Activated B cell treated with CpG ODN at 0.5 μM for 24 hours (primary cell): ENCODE results near the gene GTF2H2. TPM values are rescaled to one million over a fixed set of nuclear protein-coding genes. Genes with fewer than 3 reads are reported as not detected.
"Not testable (repeated sequence)": the region's sequence is repeated elsewhere in the genome, so short reads cannot be mapped to it uniquely, and the experiment has no call there.

Experiments used
- ATAC-seq: fragments of 200-7000 bp; cut with Tn5 transposase; one replicate; pipeline ENCODE4 v1.10.0; 2021; ENCODE audit warnings: low read depth, mild to moderate bottlenecking, moderate library complexity
- CTCF ChIA-PET: fragments of 350-600 bp; sonication (Branson Sonifier 250); formaldehyde crosslinking; loops from one replicate; lab custom pipeline; 2021; ENCODE audit warnings: antibody characterized with exemption; lab: Charles Lee
- POLR2A ChIA-PET: fragments of 350-600 bp; sonication (Branson Sonifier 250); formaldehyde crosslinking; loops from one replicate; lab custom pipeline; 2021; ENCODE audit warnings: antibody characterized with exemption; lab: Charles Lee
- DNase-seq: peaks from one replicate; pipeline ENCODE4 v3.0.0; 2022
- H3K27ac Mint-ChIP-seq: one replicate; pipeline ENCODE4 v1.8.0; 2020; ENCODE audit warnings: mixed read lengths
- H3K27me3 Mint-ChIP-seq: one replicate; pipeline ENCODE4 v1.8.0; 2021; ENCODE audit warnings: mixed read lengths
- H3K36me3 Mint-ChIP-seq: one replicate; pipeline ENCODE4 v1.8.0; 2021; ENCODE audit warnings: low read depth, mixed read lengths
- H3K4me1 Mint-ChIP-seq: one replicate; pipeline ENCODE4 v1.8.0; 2021; ENCODE audit warnings: mixed read lengths
- H3K4me3 Mint-ChIP-seq: one replicate; pipeline ENCODE4 v1.8.0; 2020; ENCODE audit warnings: mild to moderate bottlenecking, mixed read lengths
- H3K9me3 Mint-ChIP-seq: one replicate; pipeline ENCODE4 v1.8.0; 2020; ENCODE audit warnings: mixed read lengths
- intact Hi-C: fragments of 100-400 bp; cut with micrococcal nuclease; formaldehyde crosslinking; loops from one replicate; pipeline ENCODE4 v1.15.1; 2024
- total RNA-seq: library from RNA; stranded (reverse); gene quantifications from 2 replicates; pipeline ENCODE4 v1.2.3, GENCODE V29; 2022
- TF ChIP-seq, protein P1 (sequence below): fragments of 200-600 bp; IDR thresholded peaks from one replicate; pipeline ENCODE4 v1.8.0; 2022; ENCODE audit warnings: antibody characterized with exemption, mild to moderate bottlenecking

GTF2H2 gene
- total RNA-seq, 1 donor from 2014 or later, result 46.6 TPM

DNA sequence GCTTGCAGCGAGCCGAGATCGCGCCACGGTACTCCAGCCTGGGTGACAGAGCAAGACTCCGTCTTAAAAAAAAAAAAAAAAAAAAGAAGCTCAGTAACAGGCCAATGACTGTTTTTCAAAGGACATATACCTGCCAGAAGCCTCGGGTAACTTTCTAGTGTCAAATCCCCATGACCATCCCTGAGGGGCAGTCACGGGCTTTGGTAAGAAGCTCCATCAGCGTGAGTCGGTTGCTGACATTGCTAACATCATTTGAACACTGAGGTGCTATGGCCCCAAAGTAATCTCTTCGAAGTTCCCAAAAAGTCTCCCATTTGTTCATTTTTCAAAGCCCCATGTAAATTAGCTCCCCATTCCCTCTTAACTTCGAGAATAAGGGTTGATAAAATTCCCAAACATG lies 53.9 kb downstream of the GTF2H2 start:
- H3K9me3 Mint-ChIP-seq, result no peaks in the 10 kb centered on the region
- POLR2A ChIA-PET, result no interaction called here
- no peaks in the 10 kb centered on the region for H3K27me3 Mint-ChIP-seq
- intact Hi-C loops, result no loop called here
- CTCF ChIA-PET, result no interaction called here
- no peaks in the 10 kb centered on the region for H3K36me3 Mint-ChIP-seq
- TF ChIP-seq, protein P1, sequence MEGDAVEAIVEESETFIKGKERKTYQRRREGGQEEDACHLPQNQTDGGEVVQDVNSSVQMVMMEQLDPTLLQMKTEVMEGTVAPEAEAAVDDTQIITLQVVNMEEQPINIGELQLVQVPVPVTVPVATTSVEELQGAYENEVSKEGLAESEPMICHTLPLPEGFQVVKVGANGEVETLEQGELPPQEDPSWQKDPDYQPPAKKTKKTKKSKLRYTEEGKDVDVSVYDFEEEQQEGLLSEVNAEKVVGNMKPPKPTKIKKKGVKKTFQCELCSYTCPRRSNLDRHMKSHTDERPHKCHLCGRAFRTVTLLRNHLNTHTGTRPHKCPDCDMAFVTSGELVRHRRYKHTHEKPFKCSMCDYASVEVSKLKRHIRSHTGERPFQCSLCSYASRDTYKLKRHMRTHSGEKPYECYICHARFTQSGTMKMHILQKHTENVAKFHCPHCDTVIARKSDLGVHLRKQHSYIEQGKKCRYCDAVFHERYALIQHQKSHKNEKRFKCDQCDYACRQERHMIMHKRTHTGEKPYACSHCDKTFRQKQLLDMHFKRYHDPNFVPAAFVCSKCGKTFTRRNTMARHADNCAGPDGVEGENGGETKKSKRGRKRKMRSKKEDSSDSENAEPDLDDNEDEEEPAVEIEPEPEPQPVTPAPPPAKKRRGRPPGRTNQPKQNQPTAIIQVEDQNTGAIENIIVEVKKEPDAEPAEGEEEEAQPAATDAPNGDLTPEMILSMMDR, result no peak
- peaks cover 3% of the 10 kb centered on the region for H3K4me1 Mint-ChIP-seq
- ATAC-seq (no peak), DNase-seq (no peak)
- H3K4me3 Mint-ChIP-seq, result no peak overlapping the region
- H3K27ac Mint-ChIP-seq, result no peak overlapping the region

DNA sequence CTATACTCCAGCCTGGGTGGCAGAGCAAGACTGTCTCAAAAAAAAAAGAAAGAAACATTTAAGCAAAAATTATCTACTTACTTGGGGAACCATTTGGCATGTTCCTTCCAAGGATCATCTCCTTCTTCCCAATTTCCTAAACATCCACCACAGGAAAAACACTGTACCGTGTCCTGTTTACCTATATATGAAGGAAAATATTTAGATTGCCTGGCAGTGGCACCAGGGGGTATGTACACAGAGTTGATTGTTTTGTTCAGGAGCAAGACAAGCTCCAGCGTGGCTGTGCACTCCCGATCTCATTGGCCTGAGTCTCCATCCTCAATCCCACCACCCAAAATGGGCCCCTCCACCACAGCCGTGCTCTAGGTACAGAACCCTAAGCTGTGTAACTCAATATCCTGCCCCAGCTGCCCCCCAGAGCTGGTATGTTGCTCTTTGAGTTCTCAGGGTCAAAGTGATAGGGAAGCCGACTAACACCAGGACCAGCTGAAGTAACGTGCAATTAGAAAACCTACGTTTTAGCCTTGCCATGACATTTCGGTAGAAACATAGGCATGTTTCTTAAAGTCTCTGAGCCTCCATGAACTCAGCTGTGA lies 56.2 kb downstream of the GTF2H2 start:
- no peaks in the 10 kb centered on the region for H3K36me3 Mint-ChIP-seq
- no peaks in the 10 kb centered on the region for H3K9me3 Mint-ChIP-seq
- no peak overlapping the region for H3K27ac Mint-ChIP-seq
- H3K4me3 Mint-ChIP-seq, result no peak overlapping the region
- ChIA-PET CTCF (no interaction called here), POLR2A (no interaction called here)
- TF ChIP-seq, protein P1, result no peak
- no peaks in the 10 kb centered on the region for H3K27me3 Mint-ChIP-seq
- DNase-seq (no peak), ATAC-seq (no peak)
- peaks cover 3% of the 10 kb centered on the region for H3K4me1 Mint-ChIP-seq
- intact Hi-C loops, result no loop called here

DNA sequence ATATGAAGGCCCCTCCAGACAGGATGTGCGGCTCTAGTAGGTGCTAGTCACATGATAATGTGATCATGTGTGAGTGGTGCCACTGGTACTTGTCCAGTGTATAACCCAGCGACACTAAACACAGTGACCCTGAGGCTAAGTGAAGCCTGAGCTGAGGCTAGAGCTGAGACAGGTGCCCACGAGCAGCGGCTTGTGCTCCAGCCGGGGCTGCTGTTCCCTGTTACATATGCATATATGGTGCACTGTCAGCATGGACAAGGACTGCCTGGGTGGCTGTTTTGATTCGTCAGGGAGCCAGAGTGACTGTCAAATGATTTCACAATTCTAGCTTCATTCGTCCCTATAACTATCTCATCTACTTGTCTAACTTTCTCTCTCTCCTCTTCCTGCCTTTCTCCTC lies 60.5 kb downstream of the GTF2H2 start:
- DNase-seq, H3K27ac Mint-ChIP-seq, CTCF ChIA-PET, H3K36me3 Mint-ChIP-seq, H3K9me3 Mint-ChIP-seq, intact Hi-C loops, H3K27me3 Mint-ChIP-seq, POLR2A ChIA-PET, H3K4me1 Mint-ChIP-seq, ATAC-seq, H3K4me3 Mint-ChIP-seq: not testable (repeated sequence)

Other genes with a start within 250 kb of the GTF2H2 start
- gene SERF1A, start 167.0 kb downstream of the GTF2H2 start, total RNA-seq, result 9.5 and 11.4 TPM in 2 replicates
- gene SMN1, start 142.6 kb downstream of the GTF2H2 start, total RNA-seq, result 42.3 and 47.3 TPM in 2 replicates
- 11.2 and 15.0 TPM in 2 replicates for gene NAIP, start 42.3 kb downstream of the GTF2H2 start, total RNA-seq